ENCODE measurements around the gene P3R3URF.

DNA sequence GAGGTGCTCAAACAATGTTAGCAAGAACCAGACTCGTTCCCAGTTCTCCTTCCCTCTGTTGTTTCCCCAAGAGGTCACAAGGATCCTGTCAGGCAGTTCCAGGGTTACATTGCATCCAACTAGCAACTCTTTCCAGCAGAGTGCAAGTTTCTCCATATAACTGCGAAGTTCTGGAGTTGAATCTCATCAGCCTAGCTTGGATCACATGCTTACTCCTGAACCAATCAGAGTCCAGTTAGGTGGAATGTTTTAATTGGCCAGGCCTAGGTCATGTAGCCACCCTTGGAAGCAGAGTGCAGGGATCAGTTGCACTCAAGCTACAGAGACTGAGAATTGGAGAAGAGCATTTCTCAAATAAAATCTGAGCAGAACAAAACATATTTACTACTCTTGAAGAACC, 28.0 kb downstream of the P3R3URF start:
- no peak for TF ChIP-seq SUZ12 (IDR thresholded peaks at IDR 0.05; ENCODE audit: extremely low read depth, insufficient read depth, insufficient read length)
- TF ChIP-seq ZNF274 (IDR thresholded peaks at IDR 0.05; ENCODE audit: low read depth, low read length) = no peak
